Cardiac fibroblast (primary cell): ENCODE measurements around the gene RASSF8.
A peak's percentile ranks its signal among the peaks of the same experiment; 100 is the strongest.

Experiments used
- DNase-seq, 2 donors: peaks; one replicate each; pipeline versions ENCODE4 v3.0.0 to v3.0.0-alpha.2; 2010; ENCODE audit warnings: low read depth in 2 of 2
- H3K4me3 ChIP-seq, 2 donors: replicated peaks in 1 of 2; 1 replicate in 1 of 2; 2 replicates in 1 of 2; pipeline ENCODE4 v1.5.1; 2011; ENCODE audit warnings: low read depth in 2 of 2, low read length in 2 of 2, mild to moderate bottlenecking in 2 of 2, moderate library complexity in 1 of 2
- CTCF ChIP-seq: IDR thresholded peaks from one replicate; pipeline ENCODE4 v1.5.1; 2011; ENCODE audit warnings: low read depth, mild to moderate bottlenecking, low read length, inconsistent platforms

The RASSF8 gene

GRCh38 chr12:26101763-26102162 lies 143.3 kb downstream of the RASSF8 start:
- no peak for TF ChIP-seq CTCF
- H3K4me3 ChIP-seq = no peak overlapping the region
- DNase-seq = no peak

- no peak for TF ChIP-seq CTCF
Observed at GRCh38 chr12:26102953-26103352, 144.5 kb downstream of the RASSF8 start.

GRCh38 chr12:26106347-26106746 lies 147.9 kb downstream of the RASSF8 start:
- H3K4me3 ChIP-seq = no peak overlapping the region
- DNase-seq = no peak
- no peak for TF ChIP-seq CTCF

More at GRCh38 chr12:26102953-26103352, 144.5 kb downstream of the RASSF8 start:
- no peak for DNase-seq
- no peak overlapping the region for H3K4me3 ChIP-seq

- H3K4me3 ChIP-seq = no peak overlapping the region
- DNase-seq = no peak
- no peak for TF ChIP-seq CTCF
Observed at GRCh38 chr12:26108915-26109314, 150.4 kb downstream of the RASSF8 start.

GRCh38 chr12:26109343-26109881 lies 150.9 kb downstream of the RASSF8 start:
- no peak overlapping the region for H3K4me3 ChIP-seq
- DNase-seq = peak; percentile 44 to 60
- TF ChIP-seq CTCF = no peak

- no peak overlapping the region for H3K4me3 ChIP-seq
- DNase-seq = no peak
- no peak for TF ChIP-seq CTCF
Observed at GRCh38 chr12:26112232-26112631, 153.8 kb downstream of the RASSF8 start.

- TF ChIP-seq CTCF = no peak
- no peak for DNase-seq
- H3K4me3 ChIP-seq = no peak overlapping the region
Observed at GRCh38 chr12:26112703-26113147, 154.2 kb downstream of the RASSF8 start.
